ENCODE data around the gene DHRS12.

- TF ChIP-seq, protein P1, sequence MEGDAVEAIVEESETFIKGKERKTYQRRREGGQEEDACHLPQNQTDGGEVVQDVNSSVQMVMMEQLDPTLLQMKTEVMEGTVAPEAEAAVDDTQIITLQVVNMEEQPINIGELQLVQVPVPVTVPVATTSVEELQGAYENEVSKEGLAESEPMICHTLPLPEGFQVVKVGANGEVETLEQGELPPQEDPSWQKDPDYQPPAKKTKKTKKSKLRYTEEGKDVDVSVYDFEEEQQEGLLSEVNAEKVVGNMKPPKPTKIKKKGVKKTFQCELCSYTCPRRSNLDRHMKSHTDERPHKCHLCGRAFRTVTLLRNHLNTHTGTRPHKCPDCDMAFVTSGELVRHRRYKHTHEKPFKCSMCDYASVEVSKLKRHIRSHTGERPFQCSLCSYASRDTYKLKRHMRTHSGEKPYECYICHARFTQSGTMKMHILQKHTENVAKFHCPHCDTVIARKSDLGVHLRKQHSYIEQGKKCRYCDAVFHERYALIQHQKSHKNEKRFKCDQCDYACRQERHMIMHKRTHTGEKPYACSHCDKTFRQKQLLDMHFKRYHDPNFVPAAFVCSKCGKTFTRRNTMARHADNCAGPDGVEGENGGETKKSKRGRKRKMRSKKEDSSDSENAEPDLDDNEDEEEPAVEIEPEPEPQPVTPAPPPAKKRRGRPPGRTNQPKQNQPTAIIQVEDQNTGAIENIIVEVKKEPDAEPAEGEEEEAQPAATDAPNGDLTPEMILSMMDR (IDR thresholded peaks at IDR 0.05) = no peak
- TF ChIP-seq POLR2AphosphoS5 (IDR thresholded peaks at IDR 0.05) (no peak), EP300 (IDR thresholded peaks at IDR 0.05) (no peak)
Measured at GRCh38 chr13:51833980-51834379, 30.0 kb upstream of the DHRS12 start.
